BJ (cell line): Measurements from ENCODE around the gene GLI3. TPM values are rescaled to one million over a fixed set of nuclear protein-coding genes. Genes with fewer than 3 reads are reported as not detected.
A peak's percentile ranks its signal among the peaks of the same experiment; 100 is the strongest.

Experiments
- CTCF ChIA-PET: fragments of 350-600 bp; formaldehyde crosslinking; extraction: SDS; loops from one replicate; lab custom pipeline; 2021; ENCODE audit warnings: antibody characterized with exemption, inconsistent platforms; lab: Yijun Ruan, JAX
- POLR2A ChIA-PET: fragments of 300-600 bp; sonication (Branson Sonifier 250); formaldehyde crosslinking; extraction: SDS; loops from one replicate; lab custom pipeline; 2021; ENCODE audit warnings: antibody characterized with exemption; lab: Charles Lee
- DNase-seq: peaks from one replicate; pipeline ENCODE4 v3.0.0-alpha.2; 2011; ENCODE audit warnings: low read depth
- H3K27me3 ChIP-seq: 2 replicates; pipeline ENCODE4 v1.6.0; 2011; ENCODE audit warnings: low read length; ENCODE audit not compliant: control insufficient read depth, insufficient read depth
- H3K36me3 ChIP-seq: 2 replicates; pipeline ENCODE4 v1.5.1; 2011; ENCODE audit warnings: low read length; ENCODE audit not compliant: control insufficient read depth, insufficient read depth
- H3K4me3 ChIP-seq: 2 replicates; pipeline ENCODE4 v1.5.1; 2011; ENCODE audit warnings: low read depth, mild to moderate bottlenecking, control low read depth, low read length
- CTCF ChIP-seq: IDR thresholded peaks from 2 replicates; pipeline ENCODE4 v1.5.1; 2011; ENCODE audit warnings: low read depth, mild to moderate bottlenecking, control low read depth, inconsistent platforms, low read length, moderate library complexity; ENCODE audit not compliant: insufficient read depth
- polyA plus RNA-seq: library from polyadenylated mRNA; depleted of rRNA; stranded (reverse); fragments of >200 nt; gene quantifications from 2 replicates; pipeline ENCODE4 v1.2.3, GENCODE V29; 2011

Gene GLI3
- polyA plus RNA-seq, 1 experiment: 5.1 TPM

- no peak overlapping the region for H3K4me3 ChIP-seq
- no peaks in the 10 kb centered on the region for H3K27me3 ChIP-seq
- ChIA-PET CTCF (interaction anchor here (0.9 to 3.1 kb wide), 4 partner anchors 9 to 417 kb away, joined by 3 to 11 read pairs (median 3); no protein-coding TSS in a partner anchor), POLR2A (no interaction called here)
- no peaks in the 10 kb centered on the region for H3K36me3 ChIP-seq
- no peak for DNase-seq
- TF ChIP-seq CTCF: no peak
These were observed 37.0 kb upstream of the GLI3 start for GRCh38 chr7:42274053-42274452.

- H3K36me3 ChIP-seq: no peaks in the 10 kb centered on the region
- ChIA-PET CTCF (interaction anchor here (0.7 to 3.1 kb wide), 8 partner anchors 10 to 418 kb away, joined by 3 to 14 read pairs (median 4); no protein-coding TSS in a partner anchor), POLR2A (no interaction called here)
- TF ChIP-seq CTCF: peak; percentile 70
- DNase-seq: no peak
- no peaks in the 10 kb centered on the region for H3K27me3 ChIP-seq
- H3K4me3 ChIP-seq: no peak overlapping the region
These were observed 36.0 kb upstream of the GLI3 start for GRCh38 chr7:42272793-42273665.

GRCh38 chr7:42269161-42269560 lies 32.2 kb upstream of the GLI3 start:
- Histone ChIP-seq H3K4me3 (no peak overlapping the region), H3K27me3 (0 out of 2 replicates have a peak, but pooled peaks cover 1% of the 10 kb centered on the region), H3K36me3 (no peaks in the 10 kb centered on the region)
- TF ChIP-seq CTCF: no peak
- ChIA-PET CTCF (interaction anchor here (1.8 kb wide), 1 partner anchor 10 kb away, joined by 3 read pairs; no protein-coding TSS in a partner anchor), POLR2A (no interaction called here)
- DNase-seq: no peak

- ChIA-PET POLR2A (no interaction called here), CTCF (no interaction called here)
- Histone ChIP-seq H3K27me3 (0 out of 2 replicates have a peak, but pooled peaks cover 1% of the 10 kb centered on the region), H3K36me3 (no peaks in the 10 kb centered on the region), H3K4me3 (no peak overlapping the region)
- no peak for TF ChIP-seq CTCF
- DNase-seq: no peak
These were observed 27.7 kb upstream of the GLI3 start for GRCh38 chr7:42264702-42265101.

GRCh38 chr7:42263971-42264370 lies 27.0 kb upstream of the GLI3 start:
- Histone ChIP-seq H3K36me3 (no peaks in the 10 kb centered on the region), H3K27me3 (0 out of 2 replicates have a peak, but pooled peaks cover 1% of the 10 kb centered on the region), H3K4me3 (no peak overlapping the region)
- POLR2A ChIA-PET: no interaction called here
- DNase-seq: no peak
- TF ChIP-seq CTCF: no peak
- CTCF ChIA-PET: interaction anchor here (1.1 to 2.0 kb wide), 2 partner anchors 8 to 9 kb away, joined by 3 to 14 read pairs; no protein-coding TSS in a partner anchor
